Lower leg skin (tissue), 4 donors: ENCODE results near the gene TMEM212. TPM values are rescaled to one million over a fixed set of nuclear protein-coding genes. Genes with fewer than 3 reads are reported as not detected.
A peak's percentile ranks its signal among the peaks of the same experiment; 100 is the strongest.
"Not testable (repeated sequence)": the region's sequence is repeated elsewhere in the genome, so short reads cannot be mapped to it uniquely, and the experiment has no call there.

Source experiments
- DNase-seq, 2 donors: peaks; one replicate each; pipeline ENCODE4 v3.0.0-alpha.2; 2019; ENCODE audit warnings: low spot score in 2 of 2
- H3K4me3 ChIP-seq: fragments of 200-600 bp; sonication (generic); 2 replicates; pipeline ENCODE4 v1.5.1; 2017; ENCODE audit warnings: mild to moderate bottlenecking, low read depth; ENCODE audit not compliant: poor library complexity, severe bottlenecking
- POLR2A ChIP-seq, 2 donors: fragments of 450-650 bp; IDR thresholded peaks; one replicate each; pipeline ENCODE4 v1.6.1; 2016 to 2017; ENCODE audit warnings: antibody characterized with exemption in 2 of 2, mild to moderate bottlenecking in 1 of 2, moderate library complexity in 1 of 2
- WGBS, 2 donors: methylation state at CpG; one replicate each; pipeline ENCODE4 v1.1.5; 2018; 5-methylcytosine and 5-hydroxymethylcytosine counted together
- intact Hi-C: fragments of 100-400 bp; cut with DNase I; formaldehyde crosslinking; loops from one replicate; pipeline ENCODE4 v1.15.0; 2023; ENCODE audit warnings: low total_unique reads
- total RNA-seq, 4 donors: library from RNA; depleted of rRNA; stranded (reverse); fragments of >200 nt; gene quantifications; one replicate each; pipeline ENCODE4 v1.1.0, GENCODE V29; 2016
- TF ChIP-seq, protein P1 (sequence below), 3 donors: fragments of 450-650 bp; IDR thresholded peaks; one replicate each; pipeline ENCODE4 v1.5.1; 2016; ENCODE audit warnings: antibody characterized with exemption in 3 of 3, mild to moderate bottlenecking in 3 of 3, moderate library complexity in 2 of 3

TMEM212 gene
- total RNA-seq, 4 donors from 2014 or later = not detected

GRCh38 chr3:171810629-171811294 is 32.4 kb upstream of the TMEM212 start:
- intact Hi-C loops = no loop called here
- DNase-seq = no peak
- WGBS, 2 donors = 9 to 13% methylated on average over 19 to 22 of the region's 22 CpGs
- peak in 1 of 2 donors; percentile 41 for TF ChIP-seq POLR2A (IDR thresholded peaks at IDR 0.05)
- TF ChIP-seq, protein P1, sequence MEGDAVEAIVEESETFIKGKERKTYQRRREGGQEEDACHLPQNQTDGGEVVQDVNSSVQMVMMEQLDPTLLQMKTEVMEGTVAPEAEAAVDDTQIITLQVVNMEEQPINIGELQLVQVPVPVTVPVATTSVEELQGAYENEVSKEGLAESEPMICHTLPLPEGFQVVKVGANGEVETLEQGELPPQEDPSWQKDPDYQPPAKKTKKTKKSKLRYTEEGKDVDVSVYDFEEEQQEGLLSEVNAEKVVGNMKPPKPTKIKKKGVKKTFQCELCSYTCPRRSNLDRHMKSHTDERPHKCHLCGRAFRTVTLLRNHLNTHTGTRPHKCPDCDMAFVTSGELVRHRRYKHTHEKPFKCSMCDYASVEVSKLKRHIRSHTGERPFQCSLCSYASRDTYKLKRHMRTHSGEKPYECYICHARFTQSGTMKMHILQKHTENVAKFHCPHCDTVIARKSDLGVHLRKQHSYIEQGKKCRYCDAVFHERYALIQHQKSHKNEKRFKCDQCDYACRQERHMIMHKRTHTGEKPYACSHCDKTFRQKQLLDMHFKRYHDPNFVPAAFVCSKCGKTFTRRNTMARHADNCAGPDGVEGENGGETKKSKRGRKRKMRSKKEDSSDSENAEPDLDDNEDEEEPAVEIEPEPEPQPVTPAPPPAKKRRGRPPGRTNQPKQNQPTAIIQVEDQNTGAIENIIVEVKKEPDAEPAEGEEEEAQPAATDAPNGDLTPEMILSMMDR (IDR thresholded peaks at IDR 0.05) = no peak
- peak overlapping the region; percentile 81 for H3K4me3 ChIP-seq

DNA sequence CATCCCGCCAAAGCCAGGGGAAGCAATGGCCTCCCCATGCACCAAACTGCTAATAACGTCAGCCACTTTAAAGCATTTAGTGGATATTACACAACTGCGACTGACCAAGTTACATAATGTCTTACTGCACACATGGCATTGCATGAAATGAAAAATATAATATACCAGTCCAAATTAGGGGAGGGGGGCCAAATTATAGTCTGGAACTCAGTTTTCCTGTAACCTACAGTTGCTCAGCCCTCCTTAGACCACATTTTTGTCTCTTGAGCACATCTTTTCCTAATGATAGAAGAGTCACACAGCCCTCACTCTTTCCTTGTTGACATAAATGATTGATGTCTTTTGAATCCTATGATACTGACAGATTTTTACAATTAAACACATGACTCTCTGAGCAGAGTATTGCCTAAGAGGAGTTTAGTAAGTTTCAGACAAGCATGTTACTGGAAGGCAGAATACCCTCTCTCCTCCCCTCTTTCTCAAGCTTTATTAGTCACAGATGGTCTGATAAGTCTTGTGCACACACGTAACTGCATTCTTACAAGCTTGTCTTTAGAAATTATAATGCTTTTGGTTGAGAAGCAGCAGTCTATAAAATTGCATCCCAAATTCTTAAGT is 31.7 kb upstream of the TMEM212 start:
- intact Hi-C loops = no loop called here
- H3K4me3 ChIP-seq = no peak overlapping the region
- WGBS, 2 donors = 19 to 28% methylated on average over 4 of the region's 4 CpGs
- DNase-seq = peak in 1 of 2 donors; percentile 61
- TF ChIP-seq, protein P1 (IDR thresholded peaks at IDR 0.05) = no peak
- no peak for TF ChIP-seq POLR2A (IDR thresholded peaks at IDR 0.05)

- 41 to 50% methylated on average over 9 of the region's 9 CpGs for WGBS, 2 donors
- intact Hi-C loops = no loop called here
- TF ChIP-seq, protein P1 (IDR thresholded peaks at IDR 0.05) = no peak
- TF ChIP-seq POLR2A (IDR thresholded peaks at IDR 0.05) = no peak
- H3K4me3 ChIP-seq = no peak overlapping the region
- DNase-seq = no peak
Measured at GRCh38 chr3:171811913-171812335, 31.2 kb upstream of the TMEM212 start.

DNA sequence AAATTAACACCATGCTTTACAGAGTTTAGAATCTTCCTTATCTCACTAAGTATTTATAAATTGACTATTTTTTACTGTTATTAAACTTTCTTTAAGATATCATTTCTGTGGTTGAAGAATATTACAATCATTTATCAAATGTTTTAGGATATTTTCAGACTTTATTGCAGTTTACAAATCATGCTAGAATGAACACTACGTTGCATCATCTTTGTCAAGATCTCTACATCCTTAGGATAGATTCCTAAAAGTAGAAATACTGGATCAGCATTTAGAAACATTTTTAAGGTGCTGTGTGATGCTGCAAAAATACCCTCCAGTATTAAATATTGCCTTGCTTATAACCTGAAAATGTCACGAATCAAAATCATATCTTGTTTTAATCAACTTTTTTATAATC is 30.3 kb upstream of the TMEM212 start:
- H3K4me3 ChIP-seq = no peak overlapping the region
- intact Hi-C loops = no loop called here
- WGBS, 2 donors = 78 to 80% methylated on average over 2 of the region's 2 CpGs
- no peak for DNase-seq
- TF ChIP-seq POLR2A (IDR thresholded peaks at IDR 0.05) = no peak
- TF ChIP-seq, protein P1 (IDR thresholded peaks at IDR 0.05) = no peak

DNA sequence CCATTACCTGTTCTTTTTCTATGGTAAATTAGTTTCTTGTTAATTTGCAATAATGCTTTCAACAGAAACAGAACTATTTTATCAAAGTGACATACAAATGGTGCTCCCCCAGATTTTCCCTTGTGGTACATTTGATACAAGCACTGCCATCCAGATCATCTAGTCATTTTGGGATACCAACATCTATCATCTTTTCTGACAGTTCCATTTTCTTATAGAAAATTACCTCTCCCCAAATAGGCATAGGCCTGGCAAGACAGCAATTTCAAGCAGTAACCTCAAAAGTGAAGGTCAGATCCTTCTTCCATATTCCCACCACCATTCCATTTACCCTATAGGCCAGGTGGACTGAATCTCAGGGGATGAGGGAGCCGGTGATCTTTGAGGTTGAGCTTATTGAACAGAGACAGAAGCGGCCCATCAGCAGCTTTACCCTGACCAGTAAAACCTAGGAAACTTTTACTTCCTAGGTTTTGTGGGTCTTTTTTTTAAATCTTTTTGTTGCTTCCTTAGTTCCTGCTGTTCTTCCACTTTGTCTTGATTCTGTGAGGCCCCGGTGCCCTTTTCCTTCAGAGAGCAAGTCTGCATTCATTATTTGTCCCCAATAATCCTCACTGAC is 29.8 kb upstream of the TMEM212 start:
- 92% methylated on average over 3 of the region's 3 CpGs for WGBS, 2 donors
- intact Hi-C loops = no loop called here
- no peak for DNase-seq
- TF ChIP-seq POLR2A (IDR thresholded peaks at IDR 0.05) = no peak
- no peak overlapping the region for H3K4me3 ChIP-seq

DNA sequence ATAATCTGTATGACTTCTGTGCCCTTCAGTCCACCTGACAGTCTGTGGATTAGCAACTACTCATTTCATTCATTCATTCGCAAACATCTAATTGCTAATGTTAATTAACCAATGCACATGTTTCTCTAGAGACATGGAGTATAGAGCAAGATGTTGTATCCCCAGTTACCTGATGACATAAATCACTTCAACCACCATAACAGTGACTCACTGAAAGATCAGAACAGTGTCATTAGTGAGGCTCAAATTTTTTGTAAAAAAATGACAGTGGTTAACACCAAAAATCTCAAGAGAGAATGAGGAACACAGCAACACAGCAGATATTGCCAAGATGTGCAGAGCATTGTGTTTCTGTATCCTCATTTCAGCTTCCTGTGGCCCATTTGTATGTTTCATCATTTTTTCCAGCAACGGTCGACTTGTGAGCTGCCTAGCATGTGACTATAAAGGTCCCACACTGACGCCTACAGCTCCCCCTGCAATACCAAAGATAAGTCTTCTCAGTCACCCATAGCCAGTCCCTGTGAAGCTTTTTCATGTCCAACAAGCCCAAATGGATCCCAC is 29.2 kb upstream of the TMEM212 start:
- no peak for TF ChIP-seq POLR2A (IDR thresholded peaks at IDR 0.05)
- TF ChIP-seq, protein P1 (IDR thresholded peaks at IDR 0.05) = no peak
- no peak overlapping the region for H3K4me3 ChIP-seq
- WGBS, 2 donors = 59 to 61% methylated on average over 4 of the region's 4 CpGs
- intact Hi-C loops = no loop called here
- DNase-seq = peak in 1 of 2 donors; percentile 69

DNA sequence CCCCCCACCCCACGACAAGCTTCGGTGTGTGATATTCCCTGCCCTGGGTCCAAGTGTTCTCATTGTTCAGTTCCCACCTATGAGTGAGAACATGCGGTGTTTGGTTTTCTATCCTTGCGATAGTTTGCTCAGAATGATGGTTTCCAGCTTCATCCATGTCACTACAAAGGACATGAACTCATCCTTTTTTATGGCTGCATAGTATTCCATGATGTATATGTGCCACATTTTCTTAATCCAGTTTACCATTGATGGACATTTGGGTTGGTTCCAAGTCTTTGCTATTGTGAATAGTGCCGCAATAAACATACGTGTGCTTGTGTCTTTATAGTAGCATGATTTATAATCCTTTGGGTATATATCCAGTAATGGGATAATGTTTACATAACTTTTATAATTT is 28.5 kb upstream of the TMEM212 start:
- H3K4me3 ChIP-seq, DNase-seq, intact Hi-C loops: not testable (repeated sequence)
- WGBS, 2 donors = 94 to 97% methylated on average over 6 of the region's 6 CpGs
